ENCODE results near the gene DCC. TPM values are rescaled to one million over a fixed set of nuclear protein-coding genes. Genes with fewer than 3 reads are reported as not detected.

DCC gene
- total RNA-seq, 1 donor from 2014 or later = 14.7 TPM

DNA sequence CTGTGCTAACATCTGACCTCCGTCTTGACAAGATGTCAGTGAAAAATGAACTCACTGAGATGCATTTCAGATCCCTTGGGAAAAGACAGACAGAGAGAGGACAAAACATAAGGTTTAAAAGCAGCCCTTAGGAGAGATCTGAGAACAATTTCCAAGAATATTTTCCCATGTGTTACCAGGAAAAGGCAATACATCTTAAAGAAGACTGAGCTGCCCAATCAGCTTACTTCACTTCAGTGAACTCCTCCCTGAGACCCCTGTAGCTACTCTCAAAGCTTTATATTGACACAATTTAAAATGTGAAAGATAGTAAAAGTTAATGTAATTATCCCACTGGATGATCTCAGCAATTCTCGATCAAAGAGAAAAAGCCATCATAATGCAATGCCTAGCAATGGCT, 505.0 kb downstream of the DCC start:
- no peak overlapping the region for H3K27ac Mint-ChIP-seq (ENCODE audit: unreplicated experiment)
- H3K9me3 Mint-ChIP-seq (ENCODE audit: unreplicated experiment) = no peaks in the 10 kb centered on the region
- H3K36me3 Mint-ChIP-seq (ENCODE audit: low read depth, unreplicated experiment) = no peaks in the 10 kb centered on the region
- no peak for DNase-seq (ENCODE audit: low spot score)
- H3K4me1 Mint-ChIP-seq (ENCODE audit: unreplicated experiment) = no peaks in the 10 kb centered on the region
- H3K4me3 Mint-ChIP-seq (ENCODE audit: unreplicated experiment) = no peak overlapping the region
- H3K27me3 Mint-ChIP-seq (ENCODE audit: unreplicated experiment) = no peaks in the 10 kb centered on the region
- TF ChIP-seq, protein P1, sequence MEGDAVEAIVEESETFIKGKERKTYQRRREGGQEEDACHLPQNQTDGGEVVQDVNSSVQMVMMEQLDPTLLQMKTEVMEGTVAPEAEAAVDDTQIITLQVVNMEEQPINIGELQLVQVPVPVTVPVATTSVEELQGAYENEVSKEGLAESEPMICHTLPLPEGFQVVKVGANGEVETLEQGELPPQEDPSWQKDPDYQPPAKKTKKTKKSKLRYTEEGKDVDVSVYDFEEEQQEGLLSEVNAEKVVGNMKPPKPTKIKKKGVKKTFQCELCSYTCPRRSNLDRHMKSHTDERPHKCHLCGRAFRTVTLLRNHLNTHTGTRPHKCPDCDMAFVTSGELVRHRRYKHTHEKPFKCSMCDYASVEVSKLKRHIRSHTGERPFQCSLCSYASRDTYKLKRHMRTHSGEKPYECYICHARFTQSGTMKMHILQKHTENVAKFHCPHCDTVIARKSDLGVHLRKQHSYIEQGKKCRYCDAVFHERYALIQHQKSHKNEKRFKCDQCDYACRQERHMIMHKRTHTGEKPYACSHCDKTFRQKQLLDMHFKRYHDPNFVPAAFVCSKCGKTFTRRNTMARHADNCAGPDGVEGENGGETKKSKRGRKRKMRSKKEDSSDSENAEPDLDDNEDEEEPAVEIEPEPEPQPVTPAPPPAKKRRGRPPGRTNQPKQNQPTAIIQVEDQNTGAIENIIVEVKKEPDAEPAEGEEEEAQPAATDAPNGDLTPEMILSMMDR (IDR thresholded peaks at IDR 0.05; ENCODE audit: unreplicated experiment) = no peak

DNA sequence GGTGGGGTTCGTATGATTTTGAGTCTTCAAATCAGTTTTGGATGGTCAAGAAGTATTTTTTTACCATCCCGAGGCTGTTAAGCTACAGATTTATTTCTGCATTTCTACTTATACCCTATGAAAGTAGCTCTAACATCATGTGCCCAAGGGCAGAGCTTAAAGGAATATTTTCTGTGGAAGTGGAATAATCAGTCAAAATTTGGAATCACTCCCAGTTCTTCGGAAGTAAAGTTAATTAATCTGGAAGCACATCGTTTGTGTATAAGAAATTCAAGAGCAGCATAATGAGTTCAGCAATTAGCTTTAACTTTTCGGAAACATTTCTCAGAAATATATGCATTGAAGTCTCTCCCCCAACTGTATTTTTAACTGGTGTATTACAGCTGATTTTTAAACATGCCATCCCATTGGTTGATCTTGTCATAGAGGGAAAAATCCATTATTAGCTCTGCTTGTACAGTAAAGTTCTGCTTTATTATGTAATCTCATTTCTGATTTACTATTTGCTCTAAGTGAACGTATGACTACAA, 510.1 kb downstream of the DCC start:
- Mint-ChIP-seq H3K9me3 (ENCODE audit: unreplicated experiment) (no peaks in the 10 kb centered on the region), H3K27me3 (ENCODE audit: unreplicated experiment) (no peaks in the 10 kb centered on the region), H3K4me3 (ENCODE audit: unreplicated experiment) (no peak overlapping the region), H3K4me1 (ENCODE audit: unreplicated experiment) (peaks cover 12% of the 10 kb centered on the region), H3K36me3 (ENCODE audit: low read depth, unreplicated experiment) (no peaks in the 10 kb centered on the region), H3K27ac (ENCODE audit: unreplicated experiment) (no peak overlapping the region)
- TF ChIP-seq, protein P1 (IDR thresholded peaks at IDR 0.05; ENCODE audit: unreplicated experiment) = no peak
- DNase-seq (ENCODE audit: low spot score) = no peak

DNA sequence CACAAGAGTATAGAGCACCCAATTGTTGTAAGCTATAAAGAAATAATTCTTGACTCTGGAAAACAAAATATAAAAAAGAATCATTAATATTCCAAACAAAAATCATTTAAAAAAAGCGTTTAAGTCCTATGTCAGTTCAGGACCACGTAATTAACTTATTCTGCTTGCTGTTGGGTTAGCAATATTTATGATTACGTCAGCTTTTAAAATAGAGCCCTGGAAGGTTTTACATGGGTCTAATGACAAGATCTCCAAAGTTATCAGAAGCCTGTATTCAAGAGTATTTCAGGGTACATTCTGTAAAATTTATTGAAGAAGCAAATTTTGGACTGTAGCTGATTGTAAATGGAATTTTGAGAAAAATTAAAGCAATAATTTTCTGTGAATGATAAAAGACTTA, 521.6 kb downstream of the DCC start:
- TF ChIP-seq, protein P1 (IDR thresholded peaks at IDR 0.05; ENCODE audit: unreplicated experiment) = no peak
- H3K36me3 Mint-ChIP-seq (ENCODE audit: low read depth, unreplicated experiment) = no peaks in the 10 kb centered on the region
- no peak overlapping the region for H3K27ac Mint-ChIP-seq (ENCODE audit: unreplicated experiment)
- H3K4me1 Mint-ChIP-seq (ENCODE audit: unreplicated experiment) = no peaks in the 10 kb centered on the region
- DNase-seq (ENCODE audit: low spot score) = no peak
- no peak overlapping the region for H3K4me3 Mint-ChIP-seq (ENCODE audit: unreplicated experiment)
- H3K27me3 Mint-ChIP-seq (ENCODE audit: unreplicated experiment) = no peaks in the 10 kb centered on the region
- H3K9me3 Mint-ChIP-seq (ENCODE audit: unreplicated experiment) = no peaks in the 10 kb centered on the region

DNA sequence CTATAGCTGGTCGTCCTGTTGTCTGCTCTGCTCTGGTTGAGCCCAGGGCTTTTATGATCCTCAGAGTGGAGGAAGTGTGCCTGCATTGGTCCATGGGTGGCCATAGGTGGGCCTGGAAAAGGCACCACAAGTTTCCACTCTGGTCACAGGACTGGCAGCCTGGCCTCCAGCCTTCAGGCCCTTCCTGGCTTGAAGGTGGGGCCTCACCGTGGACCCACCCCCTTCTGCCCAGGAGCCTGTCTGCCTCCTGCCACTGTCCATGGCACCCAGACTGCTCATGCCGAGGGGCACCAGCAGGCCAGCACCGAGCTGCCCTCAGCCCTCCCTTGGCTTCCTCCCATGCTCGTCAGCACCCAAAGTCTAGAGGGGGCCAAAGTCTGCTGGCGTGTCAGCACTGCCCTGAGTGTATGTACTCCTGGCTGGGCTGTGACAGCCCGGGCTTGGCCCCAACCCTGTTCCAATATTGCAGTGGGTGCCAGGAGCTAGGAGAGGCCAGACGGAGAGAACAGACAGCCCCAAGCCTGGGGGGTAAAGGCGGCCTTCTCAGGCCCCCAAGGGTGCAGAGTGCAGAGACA, 529.4 kb downstream of the DCC start:
- Mint-ChIP-seq H3K4me3 (ENCODE audit: unreplicated experiment) (no peak overlapping the region), H3K36me3 (ENCODE audit: low read depth, unreplicated experiment) (no peaks in the 10 kb centered on the region)

More for the DNA sequence above, 529.4 kb downstream of the DCC start:
- H3K27me3 Mint-ChIP-seq (ENCODE audit: unreplicated experiment) = peaks cover 3% of the 10 kb centered on the region
- TF ChIP-seq, protein P1 (IDR thresholded peaks at IDR 0.05; ENCODE audit: unreplicated experiment) = no peak
- H3K27ac Mint-ChIP-seq (ENCODE audit: unreplicated experiment) = no peak overlapping the region
- H3K4me1 Mint-ChIP-seq (ENCODE audit: unreplicated experiment) = no peaks in the 10 kb centered on the region
- no peaks in the 10 kb centered on the region for H3K9me3 Mint-ChIP-seq (ENCODE audit: unreplicated experiment)
- DNase-seq (ENCODE audit: low spot score) = no peak

All from endothelial cell (in vitro differentiated cells).